OCI-M1 (cell line): ENCODE data around the gene LGALS9.

Experiments
- DNase-seq: peaks from one replicate; lab custom pipeline; 2025; lab: John Stamatoyannopoulos, UW

Gene LGALS9

GRCh38 chr17:27686322-27686721 is 55.3 kb downstream of the LGALS9 start:
- peak; percentile 28 for DNase-seq

GRCh38 chr17:27690882-27691281 is 59.9 kb downstream of the LGALS9 start:
- no peak for DNase-seq

- peak; percentile 33 for DNase-seq
Measured at GRCh38 chr17:27695254-27695814, 64.3 kb downstream of the LGALS9 start.
